Activated CD8-positive, alpha-beta T cell treated with anti-CD3 and anti-CD28 coated beads for 36 hours (primary cell): ENCODE data around the gene TSPAN5. TPM values are rescaled to one million over a fixed set of nuclear protein-coding genes. Genes with fewer than 3 reads are reported as not detected.

Experiments
- ATAC-seq: fragments of 200-7000 bp; cut with Tn5 transposase; one replicate; pipeline ENCODE4 v1.10.0; 2021; ENCODE audit warnings: mild to moderate bottlenecking, moderate library complexity
- CTCF ChIA-PET: fragments of 350-600 bp; sonication (Branson Sonifier 250); formaldehyde crosslinking; loops from one replicate; lab custom pipeline; 2021; ENCODE audit warnings: antibody characterized with exemption; lab: Charles Lee
- POLR2A ChIA-PET: fragments of 350-600 bp; sonication (Branson Sonifier 250); formaldehyde crosslinking; loops from one replicate; lab custom pipeline; 2021; ENCODE audit warnings: antibody characterized with exemption; lab: Charles Lee
- DNase-seq: peaks from one replicate; pipeline ENCODE4 v3.0.0-alpha.2; 2020
- H3K27ac Mint-ChIP-seq: one replicate; pipeline ENCODE4 v1.8.0; 2021; ENCODE audit warnings: mild to moderate bottlenecking, mixed read lengths
- H3K27me3 Mint-ChIP-seq: one replicate; pipeline ENCODE4 v1.8.0; 2021; ENCODE audit warnings: mixed read lengths
- H3K36me3 Mint-ChIP-seq: one replicate; pipeline ENCODE4 v1.8.0; 2021; ENCODE audit warnings: low read depth, mixed read lengths
- H3K4me1 Mint-ChIP-seq: one replicate; pipeline ENCODE4 v1.8.0; 2021; ENCODE audit warnings: low read depth, mixed read lengths
- H3K4me3 Mint-ChIP-seq: one replicate; pipeline ENCODE4 v1.8.0; 2021; ENCODE audit warnings: mild to moderate bottlenecking, moderate library complexity, mixed read lengths
- H3K9me3 Mint-ChIP-seq: one replicate; pipeline ENCODE4 v1.8.0; 2021; ENCODE audit warnings: mixed read lengths
- intact Hi-C: fragments of 100-400 bp; cut with micrococcal nuclease; formaldehyde crosslinking; loops from one replicate; pipeline ENCODE4 v1.10.0; 2022
- total RNA-seq, 2 experiments: library from RNA; stranded (reverse); gene quantifications; one replicate each; pipeline ENCODE4 v1.2.3, GENCODE V29; 2021
- TF ChIP-seq, protein P1 (sequence below): fragments of 200-600 bp; IDR thresholded peaks from one replicate; pipeline ENCODE4 v1.8.0; 2022; ENCODE audit warnings: antibody characterized with exemption, mild to moderate bottlenecking

TSPAN5 gene
- total RNA-seq, 2 experiments from 2014 or later: 18.5 to 21.9 TPM

DNA sequence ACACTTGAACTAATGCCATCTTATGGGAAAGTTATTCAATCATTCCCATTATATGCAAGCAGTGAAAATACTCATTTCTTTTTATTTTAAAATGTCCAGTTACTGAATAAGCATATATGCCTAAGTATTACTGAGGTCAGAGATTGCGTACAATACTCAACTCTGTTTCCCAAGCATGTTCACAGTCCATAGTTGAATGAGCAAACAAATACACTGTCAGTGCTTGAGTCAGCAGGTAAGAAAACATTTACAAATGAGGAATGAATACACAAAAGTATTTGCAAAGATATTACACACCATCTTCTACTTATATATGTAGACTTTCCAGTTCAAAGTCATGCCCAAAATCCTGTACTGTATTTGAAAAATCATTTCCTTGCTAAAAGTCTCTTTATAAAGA, 74.1 kb downstream of the TSPAN5 start:
- TF ChIP-seq, protein P1, sequence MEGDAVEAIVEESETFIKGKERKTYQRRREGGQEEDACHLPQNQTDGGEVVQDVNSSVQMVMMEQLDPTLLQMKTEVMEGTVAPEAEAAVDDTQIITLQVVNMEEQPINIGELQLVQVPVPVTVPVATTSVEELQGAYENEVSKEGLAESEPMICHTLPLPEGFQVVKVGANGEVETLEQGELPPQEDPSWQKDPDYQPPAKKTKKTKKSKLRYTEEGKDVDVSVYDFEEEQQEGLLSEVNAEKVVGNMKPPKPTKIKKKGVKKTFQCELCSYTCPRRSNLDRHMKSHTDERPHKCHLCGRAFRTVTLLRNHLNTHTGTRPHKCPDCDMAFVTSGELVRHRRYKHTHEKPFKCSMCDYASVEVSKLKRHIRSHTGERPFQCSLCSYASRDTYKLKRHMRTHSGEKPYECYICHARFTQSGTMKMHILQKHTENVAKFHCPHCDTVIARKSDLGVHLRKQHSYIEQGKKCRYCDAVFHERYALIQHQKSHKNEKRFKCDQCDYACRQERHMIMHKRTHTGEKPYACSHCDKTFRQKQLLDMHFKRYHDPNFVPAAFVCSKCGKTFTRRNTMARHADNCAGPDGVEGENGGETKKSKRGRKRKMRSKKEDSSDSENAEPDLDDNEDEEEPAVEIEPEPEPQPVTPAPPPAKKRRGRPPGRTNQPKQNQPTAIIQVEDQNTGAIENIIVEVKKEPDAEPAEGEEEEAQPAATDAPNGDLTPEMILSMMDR: no peak
- intact Hi-C loops: no loop called here
- Mint-ChIP-seq H3K4me1 (peaks cover 11% of the 10 kb centered on the region), H3K9me3 (no peaks in the 10 kb centered on the region), H3K36me3 (no peaks in the 10 kb centered on the region), H3K27ac (no peak overlapping the region), H3K27me3 (no peaks in the 10 kb centered on the region), H3K4me3 (no peak overlapping the region)
- CTCF ChIA-PET: no interaction called here
- ATAC-seq (no peak), DNase-seq (no peak)
- POLR2A ChIA-PET: no interaction called here

DNA sequence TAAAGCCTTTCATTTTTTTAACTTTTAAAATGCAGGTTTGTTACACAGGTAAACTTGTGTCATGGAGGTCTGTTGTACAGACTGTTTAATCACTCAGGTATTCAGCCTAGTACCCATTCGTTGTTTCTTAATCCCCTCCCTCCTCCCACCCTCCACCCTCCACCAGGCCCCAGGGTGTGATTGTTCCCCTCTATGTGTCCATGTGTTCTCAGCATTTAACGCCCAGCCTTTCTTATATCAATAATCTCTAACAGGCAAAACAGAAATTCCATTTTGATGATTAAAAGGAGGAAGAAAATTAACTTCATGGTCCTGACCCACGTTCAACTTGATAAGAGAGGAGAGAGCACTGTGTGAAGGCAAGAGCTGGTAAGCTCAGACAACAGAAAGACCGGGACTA, 75.1 kb downstream of the TSPAN5 start:
- Mint-ChIP-seq H3K4me3 (no peak overlapping the region), H3K27ac (no peak overlapping the region), H3K27me3 (no peaks in the 10 kb centered on the region), H3K36me3 (no peaks in the 10 kb centered on the region), H3K9me3 (no peaks in the 10 kb centered on the region), H3K4me1 (peaks cover 19% of the 10 kb centered on the region)
- POLR2A ChIA-PET: no interaction called here
- DNase-seq (no peak), ATAC-seq (no peak)
- intact Hi-C loops: no loop called here
- TF ChIP-seq, protein P1: no peak
- CTCF ChIA-PET: no interaction called here

DNA sequence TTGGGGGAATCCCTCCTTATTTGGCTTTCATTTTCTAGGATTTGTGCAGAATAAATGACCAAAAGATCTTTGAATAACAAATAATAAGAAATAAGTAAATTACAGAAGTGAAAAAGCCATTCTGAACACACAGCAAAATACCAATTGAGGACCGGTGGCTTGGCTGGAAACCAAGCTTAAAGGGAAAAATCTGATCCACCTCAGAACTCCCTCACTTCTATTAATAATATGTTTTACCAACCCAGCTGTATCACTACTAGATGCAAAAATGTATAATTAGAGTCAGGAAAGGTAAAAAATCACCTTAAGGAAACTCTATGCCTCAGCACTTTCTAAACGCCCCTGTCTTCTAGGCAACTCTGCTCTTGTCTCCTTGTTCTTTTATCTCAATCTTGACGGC, 77.3 kb downstream of the TSPAN5 start:
- H3K4me1 Mint-ChIP-seq: peaks cover 27% of the 10 kb centered on the region
- CTCF ChIA-PET: no interaction called here

DNA sequence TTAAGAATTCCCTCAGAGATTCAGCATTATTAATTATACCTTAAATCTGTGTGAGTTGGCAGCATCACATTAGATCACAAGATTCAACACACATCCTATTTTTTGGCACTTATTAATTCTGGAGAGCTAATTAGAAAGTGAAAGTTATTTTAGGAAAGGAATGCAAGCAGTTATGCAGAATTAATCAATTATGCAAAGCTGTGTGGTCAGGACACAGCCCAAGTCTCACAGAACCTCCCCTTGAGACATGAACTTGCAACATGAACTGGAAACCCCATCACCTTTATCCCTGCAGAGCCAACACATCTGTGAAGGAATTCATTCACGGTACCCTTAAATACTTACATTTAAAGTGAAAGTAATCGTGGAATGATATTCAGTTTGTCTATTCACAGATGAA, 80.5 kb downstream of the TSPAN5 start:
- H3K9me3 Mint-ChIP-seq: no peaks in the 10 kb centered on the region
- H3K36me3 Mint-ChIP-seq: peaks cover 15% of the 10 kb centered on the region
- H3K4me3 Mint-ChIP-seq: no peak overlapping the region
- ChIA-PET POLR2A (no interaction called here), CTCF (interaction anchor here (1.9 kb wide), 1 partner anchor 110 kb away, joined by 5 read pairs; no protein-coding TSS in a partner anchor)
- ATAC-seq (no peak), DNase-seq (no peak)
- intact Hi-C loops: no loop called here
- no peaks in the 10 kb centered on the region for H3K27me3 Mint-ChIP-seq
- peaks cover 27% of the 10 kb centered on the region for H3K4me1 Mint-ChIP-seq
- no peak overlapping the region for H3K27ac Mint-ChIP-seq
- TF ChIP-seq, protein P1: no peak

More for the DNA sequence above, 77.3 kb downstream of the TSPAN5 start:
- TF ChIP-seq, protein P1: no peak
- DNase-seq: no peak
- H3K27ac Mint-ChIP-seq: no peak overlapping the region
- no peak overlapping the region for H3K4me3 Mint-ChIP-seq
- no peaks in the 10 kb centered on the region for H3K36me3 Mint-ChIP-seq
- H3K9me3 Mint-ChIP-seq: no peaks in the 10 kb centered on the region
- ATAC-seq: no peak
- no peaks in the 10 kb centered on the region for H3K27me3 Mint-ChIP-seq
- POLR2A ChIA-PET: no interaction called here
- intact Hi-C loops: no loop called here

DNA sequence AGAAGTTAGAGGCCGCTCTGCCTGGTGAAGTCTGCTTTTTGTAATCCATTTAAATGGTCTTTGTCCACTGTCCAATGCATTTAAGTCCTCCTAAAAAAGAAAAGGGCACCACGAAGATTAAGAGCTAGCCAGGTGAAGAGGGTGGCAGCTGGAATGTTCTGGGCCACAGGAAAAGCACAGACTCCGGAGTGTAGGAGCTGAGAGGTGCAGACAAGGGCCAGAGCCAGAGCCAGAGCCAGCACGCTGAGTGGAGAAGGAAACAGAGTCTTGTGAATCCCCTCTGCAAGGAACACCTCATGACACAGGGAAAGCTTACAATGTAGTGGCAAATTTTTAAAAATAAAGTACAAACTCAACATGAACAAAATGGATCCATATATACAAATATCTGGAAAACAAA, 83.6 kb downstream of the TSPAN5 start:
- Mint-ChIP-seq H3K9me3 (no peaks in the 10 kb centered on the region), H3K4me3 (no peak overlapping the region), H3K27me3 (no peaks in the 10 kb centered on the region), H3K36me3 (peaks cover 21% of the 10 kb centered on the region), H3K27ac (no peak overlapping the region), H3K4me1 (peaks cover 36% of the 10 kb centered on the region)
- CTCF ChIA-PET: no interaction called here
- TF ChIP-seq, protein P1: no peak
- ATAC-seq: no peak
- intact Hi-C loops: no loop called here
- no peak for DNase-seq
- POLR2A ChIA-PET: no interaction called here
